Fibroblast of skin of right quadriceps (primary cell): ENCODE measurements around the gene RAPGEF6.
"Not testable (repeated sequence)": the region's sequence is repeated elsewhere in the genome, so short reads cannot be mapped to it uniquely, and the experiment has no call there.

ENCODE experiments used
- DNase-seq: peaks from one replicate; pipeline ENCODE4 v3.0.0-alpha.2; 2013

The RAPGEF6 gene

GRCh38 chr5:131639148-131639547 lies 4.1 kb upstream of the RAPGEF6 start:
- DNase-seq: no peak

GRCh38 chr5:131637694-131638093 lies 2.7 kb upstream of the RAPGEF6 start:
- no peak for DNase-seq

GRCh38 chr5:131635684-131636572 lies 899 bp upstream of the RAPGEF6 start:
- no peak for DNase-seq

DNA sequence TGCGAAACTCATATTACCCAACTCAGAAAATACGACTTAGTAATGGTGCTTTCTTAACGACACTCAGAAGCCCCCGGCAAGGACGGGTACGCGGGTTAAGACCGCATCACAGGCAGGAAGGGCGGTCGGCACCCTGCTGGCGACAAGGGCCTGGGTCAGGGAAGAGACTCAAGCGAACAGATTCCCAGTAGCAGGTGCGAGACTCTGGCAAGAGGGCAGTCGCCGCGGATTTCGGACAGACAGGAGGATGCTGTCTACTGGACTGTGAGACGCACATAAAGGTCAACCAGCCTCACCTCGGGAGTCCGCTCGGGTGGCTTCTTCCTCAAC lies 398 bp downstream of the RAPGEF6 start:
- DNase-seq: peak; percentile 45

DNA sequence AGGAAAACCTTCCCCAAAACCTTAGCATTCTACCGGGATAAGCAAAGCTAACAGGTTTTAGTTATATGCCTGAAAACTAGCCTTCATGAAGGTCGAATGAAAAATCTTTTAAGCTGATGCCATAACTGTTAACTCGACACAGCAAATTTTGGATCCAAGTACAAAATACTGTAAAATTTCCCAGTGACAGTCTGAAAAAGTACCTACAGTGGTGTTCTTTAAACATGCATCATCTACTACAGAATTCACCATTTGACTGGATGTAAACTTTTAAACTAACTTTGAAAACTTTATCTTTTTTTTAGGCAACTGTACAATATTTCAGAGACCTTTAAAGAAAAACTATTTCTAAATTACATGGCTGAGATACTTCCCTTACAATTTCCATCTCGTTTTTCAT lies 791 bp downstream of the RAPGEF6 start:
- no peak for DNase-seq

GRCh38 chr5:131633830-131634229 lies 1.2 kb downstream of the RAPGEF6 start:
- DNase-seq: no peak

- DNase-seq: no peak
These were observed 4.1 kb downstream of the RAPGEF6 start for GRCh38 chr5:131630963-131631350.

DNA sequence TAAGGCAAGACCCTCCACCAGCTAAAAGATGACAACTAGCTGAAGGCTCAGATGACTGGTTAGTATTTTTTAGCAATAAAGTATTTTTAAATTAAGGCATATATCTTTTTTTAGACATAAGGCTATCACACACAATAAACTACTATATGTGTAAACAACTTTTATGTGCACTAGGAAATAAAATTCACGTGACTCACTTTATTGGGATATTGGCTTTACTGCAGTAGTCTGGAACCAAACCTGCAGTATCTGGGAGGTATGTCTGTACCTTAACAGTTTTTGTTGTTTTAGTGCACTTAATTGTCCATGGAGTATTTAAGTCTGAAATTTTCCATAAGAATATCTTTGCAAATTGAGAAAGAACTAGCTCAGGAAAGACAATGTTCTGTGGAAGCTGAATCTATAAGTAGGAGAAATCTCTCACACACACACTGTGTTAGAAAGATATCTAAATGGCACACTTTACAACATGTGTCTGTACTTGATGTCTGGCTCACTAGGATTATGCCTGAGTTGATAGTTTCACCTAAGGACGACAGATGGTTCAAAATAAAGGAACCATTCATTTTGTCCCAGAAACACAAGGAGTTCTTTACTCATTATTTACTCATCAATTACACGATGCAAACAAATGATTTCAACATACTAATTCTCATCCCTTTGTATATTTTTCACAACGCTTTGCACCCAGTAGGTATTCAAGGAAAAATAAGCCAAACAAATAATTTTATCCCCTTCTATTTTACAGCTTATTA lies 4.6 kb downstream of the RAPGEF6 start:
- no peak for DNase-seq

- DNase-seq: peak; percentile 68
These were observed 6.0 kb downstream of the RAPGEF6 start for GRCh38 chr5:131628990-131629389.

DNA sequence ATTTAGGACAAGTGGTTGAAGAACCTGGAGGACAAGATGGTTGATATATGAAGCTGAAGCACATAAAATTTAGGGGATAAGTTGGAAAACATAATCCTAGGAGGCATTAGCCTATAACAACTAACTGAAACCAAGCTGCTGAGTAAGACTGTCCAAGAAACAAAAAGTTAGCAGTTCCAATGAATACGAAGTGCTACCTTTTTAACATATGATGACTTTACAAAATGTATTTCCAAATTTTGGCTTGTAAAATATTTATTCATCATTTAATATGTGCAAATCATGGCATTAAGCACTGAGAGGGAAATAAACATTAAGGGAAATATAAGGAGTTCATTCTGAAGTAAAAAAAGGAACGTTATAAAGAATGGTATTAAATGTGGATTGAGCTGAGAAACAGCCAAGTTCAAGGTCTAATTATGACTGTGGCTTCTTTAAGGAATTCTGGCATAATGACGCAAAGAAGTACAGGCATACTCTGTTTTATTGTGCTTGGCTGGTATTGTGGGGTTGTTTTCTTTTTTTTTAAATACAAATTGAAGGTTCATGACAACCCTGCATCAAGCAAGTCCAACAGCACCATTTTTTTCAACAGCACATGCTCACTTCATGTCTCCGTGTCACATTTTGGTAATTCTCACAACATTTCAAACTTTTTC lies 7.7 kb downstream of the RAPGEF6 start:
- no peak for DNase-seq

GRCh38 chr5:131622633-131623032 lies 12.4 kb downstream of the RAPGEF6 start:
- no peak for DNase-seq

DNA sequence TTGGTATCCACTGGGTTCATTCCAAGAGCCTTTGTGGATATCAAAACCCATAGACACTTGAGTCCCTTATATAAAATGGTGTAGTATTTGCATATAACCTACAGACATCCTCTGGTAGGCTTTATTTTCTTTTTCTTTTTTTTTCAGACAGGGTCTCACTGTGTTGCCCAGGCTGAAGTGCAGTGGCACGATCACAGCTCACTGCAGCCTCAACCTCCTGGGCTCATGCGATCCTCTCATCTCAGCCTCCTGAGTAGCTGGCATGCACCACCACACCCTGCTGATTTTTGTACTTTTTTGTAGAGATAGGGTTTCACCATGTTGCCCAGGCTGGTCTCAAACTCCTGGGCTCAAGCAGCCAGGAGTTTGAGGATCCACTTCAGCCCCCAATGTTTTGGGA lies 13.9 kb downstream of the RAPGEF6 start:
- not testable (repeated sequence) for DNase-seq

DNA sequence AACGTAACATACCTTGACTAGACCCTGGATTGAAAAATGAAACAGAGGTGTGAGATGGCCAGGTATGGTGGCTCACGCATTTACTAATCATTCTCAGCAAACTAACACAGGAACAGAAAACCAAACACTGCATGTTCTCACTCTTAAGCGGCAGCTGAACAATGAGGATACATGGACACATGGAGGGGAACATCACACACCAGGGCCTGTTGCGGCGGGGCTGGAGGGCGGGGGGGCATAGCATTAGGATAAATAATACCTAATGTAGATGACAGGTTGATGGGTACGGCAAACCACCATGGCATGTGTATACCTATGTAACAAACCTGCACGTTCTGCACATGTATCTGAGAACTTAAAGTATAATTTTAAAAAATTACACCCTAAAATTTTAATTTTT lies 15.9 kb downstream of the RAPGEF6 start:
- DNase-seq: no peak

DNA sequence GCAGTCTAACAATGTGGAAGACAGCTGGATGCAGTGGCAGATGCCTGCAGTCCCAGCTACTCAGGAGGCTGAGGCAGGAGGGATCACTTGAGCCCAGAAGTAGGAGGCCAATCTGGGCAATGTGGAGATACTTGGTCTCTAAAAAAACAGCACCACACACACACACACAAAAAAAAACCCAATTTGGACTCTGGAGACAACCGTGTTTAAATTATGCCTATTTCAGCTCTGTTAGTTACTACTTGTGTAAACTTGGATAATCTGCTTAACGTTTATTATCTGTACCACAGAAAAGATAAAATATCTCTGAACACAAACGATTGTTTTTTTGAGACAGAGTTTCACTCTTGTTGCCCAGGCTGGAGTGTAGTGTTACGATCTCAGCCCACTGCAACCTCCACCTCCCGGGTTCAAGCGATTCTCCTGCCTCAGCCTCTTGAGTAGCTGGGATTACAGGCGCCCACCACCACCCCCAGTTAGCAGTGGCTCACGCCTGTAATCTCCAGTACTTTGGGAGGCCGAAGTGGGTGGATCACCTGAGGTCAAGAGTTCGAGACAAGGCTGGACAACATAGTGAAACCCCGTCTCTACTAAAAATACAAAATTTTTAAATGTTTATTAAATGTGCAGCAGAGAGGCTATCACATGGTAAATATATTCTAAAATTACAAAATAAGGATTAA lies 17.7 kb downstream of the RAPGEF6 start:
- no peak for DNase-seq

DNA sequence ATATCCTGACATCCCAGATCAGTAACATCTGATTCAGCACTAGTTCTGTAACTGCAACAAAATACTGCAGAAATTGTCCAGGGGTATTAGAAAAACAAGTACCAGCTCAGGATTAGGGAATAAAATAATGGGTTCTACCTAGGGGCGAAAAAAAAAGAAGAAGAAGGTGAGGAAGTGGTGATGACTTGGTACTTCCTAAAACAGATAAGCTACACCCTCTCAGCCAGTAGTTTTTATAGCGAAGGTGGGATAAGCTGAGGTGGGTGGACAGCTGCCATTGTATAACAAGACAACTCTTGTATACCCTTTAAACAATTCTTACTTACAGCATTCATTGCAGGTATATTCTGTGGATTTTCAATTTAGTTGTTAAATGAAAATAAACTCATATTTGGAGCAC lies 19.1 kb downstream of the RAPGEF6 start:
- DNase-seq: no peak

DNA sequence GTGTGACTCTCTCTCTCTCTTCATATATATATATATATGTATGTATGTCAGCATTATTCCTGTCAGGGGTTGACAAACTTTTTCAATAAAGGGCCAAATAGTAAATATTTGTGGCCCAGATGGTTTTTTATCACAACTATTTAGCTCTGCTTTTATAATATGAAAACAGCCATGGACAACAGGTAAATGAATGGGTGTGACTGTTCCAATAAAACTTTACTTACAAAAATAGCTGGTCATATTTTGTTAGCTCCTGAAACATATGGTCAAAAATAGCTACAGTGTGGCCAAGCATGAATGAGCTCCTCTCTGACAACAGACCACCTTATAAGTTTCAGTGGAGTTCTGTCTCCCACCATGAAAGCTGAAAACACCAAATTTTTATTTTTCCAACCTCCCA lies 21.6 kb downstream of the RAPGEF6 start:
- no peak for DNase-seq

DNA sequence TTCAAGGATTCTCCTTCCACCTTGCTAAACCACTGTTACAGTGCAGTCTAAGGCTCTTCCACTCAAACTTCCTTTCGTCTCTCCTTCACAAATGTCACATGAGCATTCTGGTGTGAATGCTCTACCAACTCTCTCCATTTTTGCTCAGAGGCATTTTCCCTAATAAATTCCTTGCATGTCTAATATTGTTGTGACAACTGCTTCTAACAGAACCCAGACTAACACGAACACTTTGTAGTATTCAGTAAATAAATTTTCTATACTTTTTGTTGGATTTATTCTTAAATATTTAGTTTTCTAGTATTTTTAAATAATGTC lies 24.0 kb downstream of the RAPGEF6 start:
- no peak for DNase-seq

DNA sequence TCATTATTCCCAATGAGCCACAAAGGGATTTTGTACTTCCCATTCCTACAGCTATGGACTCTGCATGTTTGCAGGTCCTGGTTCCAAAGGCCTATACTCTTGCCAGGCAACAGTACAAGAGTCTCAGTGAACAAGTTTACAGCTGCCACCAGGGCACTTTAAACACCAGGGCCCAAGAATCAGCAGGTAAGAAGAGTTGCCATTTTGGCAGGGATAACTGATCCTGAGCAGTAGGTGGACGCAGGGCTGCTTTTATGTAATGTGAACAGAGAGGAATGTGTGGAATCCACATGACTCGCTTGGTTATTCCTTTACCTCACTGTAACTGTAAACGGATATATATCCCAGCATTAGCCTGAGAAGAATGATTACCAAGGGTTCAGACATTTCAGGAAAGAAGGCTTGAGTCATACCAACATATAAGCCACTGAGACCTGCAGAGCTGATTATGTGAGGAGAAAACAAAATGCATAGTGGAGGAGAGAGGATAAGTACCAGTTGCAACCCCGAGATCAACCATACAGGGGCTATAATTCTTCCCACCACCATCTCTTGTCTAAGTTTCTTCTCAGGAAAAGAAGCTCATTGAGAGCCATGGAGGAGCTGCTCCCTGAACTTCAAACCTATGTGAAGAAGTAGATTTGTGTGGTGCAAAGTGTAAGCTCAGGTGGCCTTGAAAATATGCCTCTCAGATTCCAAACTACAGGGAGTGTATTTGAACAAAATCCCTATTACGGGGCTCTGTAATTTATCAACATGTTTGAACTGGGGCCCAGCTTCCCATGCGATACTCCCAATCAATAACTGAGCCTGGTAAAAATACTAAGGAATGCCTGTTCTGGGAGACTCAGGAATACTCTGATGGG lies 24.6 kb downstream of the RAPGEF6 start:
- DNase-seq: peak; percentile 92

- peak; percentile 54 for DNase-seq
These were observed 25.3 kb downstream of the RAPGEF6 start for GRCh38 chr5:131609774-131610173.

DNA sequence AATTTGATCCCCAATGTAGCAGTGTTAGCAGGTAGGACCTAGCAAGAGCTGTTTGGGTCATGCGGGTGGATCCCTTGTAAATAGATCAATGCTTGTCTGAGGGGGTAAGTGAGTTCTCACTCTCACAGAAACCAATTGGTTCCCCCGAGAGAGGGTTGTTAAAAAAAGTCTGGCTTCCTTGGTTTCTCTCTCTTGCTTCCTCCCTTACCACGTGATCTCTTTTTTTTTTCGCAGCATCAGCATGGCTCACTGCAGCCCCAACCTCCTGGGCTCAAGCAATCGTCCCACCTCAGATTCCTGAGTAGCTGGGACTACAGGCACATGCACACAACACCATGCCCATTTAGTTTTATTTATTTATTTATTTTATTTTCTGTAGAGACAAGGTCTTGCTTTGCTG lies 26.4 kb downstream of the RAPGEF6 start:
- no peak for DNase-seq

DNA sequence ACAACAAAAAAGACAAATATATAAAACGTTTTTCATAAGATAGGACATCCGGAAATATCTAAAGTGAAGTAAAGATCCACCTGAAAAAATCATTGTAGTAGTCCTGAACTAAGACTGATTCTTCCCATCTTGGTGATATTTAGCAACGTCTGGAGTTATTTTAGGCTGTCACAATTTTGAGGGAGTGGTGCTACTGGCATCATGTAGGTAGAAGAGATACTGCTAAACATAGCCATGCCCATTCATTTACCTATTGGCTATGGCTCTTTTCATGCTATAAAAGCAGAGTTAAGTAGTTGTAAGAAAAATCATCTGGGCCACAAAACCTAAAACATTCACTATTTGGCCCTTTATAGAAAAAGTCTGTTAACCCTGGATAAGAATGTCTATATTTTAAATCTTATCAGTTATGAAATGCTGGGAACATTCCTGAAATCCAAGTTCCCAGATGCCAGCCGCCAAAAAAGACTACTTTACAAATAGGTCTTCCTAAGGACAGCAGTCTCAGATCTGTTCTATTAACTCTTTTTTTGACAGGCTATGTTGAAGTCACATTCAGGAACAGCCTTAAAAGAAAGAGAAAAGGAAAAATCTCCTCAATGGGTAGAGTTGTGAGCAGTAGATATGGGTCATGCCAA lies 27.0 kb downstream of the RAPGEF6 start:
- DNase-seq: peak; percentile 35

DNA sequence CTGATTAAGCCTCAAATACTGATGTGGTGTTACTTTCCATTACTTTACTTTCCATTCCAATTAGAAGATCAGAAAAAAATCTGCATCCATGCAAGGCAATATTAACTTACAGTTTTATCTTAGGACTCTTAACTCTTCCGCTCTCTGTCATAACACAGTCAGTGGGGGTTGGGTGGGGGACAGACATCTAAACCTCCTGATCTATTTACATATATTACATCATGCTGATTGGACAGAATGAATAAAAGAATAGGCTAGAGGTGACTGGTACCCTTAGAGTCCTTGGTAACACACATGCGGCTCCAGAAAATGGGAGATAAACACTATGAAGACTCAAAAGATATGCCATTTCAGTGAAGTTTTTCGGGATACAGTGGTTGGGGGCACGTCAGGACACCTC lies 27.6 kb downstream of the RAPGEF6 start:
- DNase-seq: no peak
